Astrocyte of the cerebellum (primary cell): ENCODE measurements around the gene ADAMTS3.
A peak's percentile ranks its signal among the peaks of the same experiment; 100 is the strongest.

ENCODE experiments used
- DNase-seq: peaks from one replicate; pipeline ENCODE4 v3.0.0-alpha.2; 2011; ENCODE audit warnings: low read depth
- H3K4me3 ChIP-seq: 2 replicates; pipeline ENCODE4 v1.5.1; 2011; ENCODE audit warnings: mild to moderate bottlenecking, low read depth, low read length, moderate library complexity
- in situ Hi-C: cut with HindIII; loops from 2 replicates; pipeline ENCODE4 v1.10.0; 2017; ENCODE audit warnings: low sequenced_read_pairs
- TF ChIP-seq, protein P1 (sequence below): IDR thresholded peaks from 2 replicates; pipeline ENCODE4 v1.5.1; 2012; ENCODE audit warnings: low read length, low read depth, moderate library complexity, mild to moderate bottlenecking; ENCODE audit errors: missing control alignments

The ADAMTS3 gene

DNA sequence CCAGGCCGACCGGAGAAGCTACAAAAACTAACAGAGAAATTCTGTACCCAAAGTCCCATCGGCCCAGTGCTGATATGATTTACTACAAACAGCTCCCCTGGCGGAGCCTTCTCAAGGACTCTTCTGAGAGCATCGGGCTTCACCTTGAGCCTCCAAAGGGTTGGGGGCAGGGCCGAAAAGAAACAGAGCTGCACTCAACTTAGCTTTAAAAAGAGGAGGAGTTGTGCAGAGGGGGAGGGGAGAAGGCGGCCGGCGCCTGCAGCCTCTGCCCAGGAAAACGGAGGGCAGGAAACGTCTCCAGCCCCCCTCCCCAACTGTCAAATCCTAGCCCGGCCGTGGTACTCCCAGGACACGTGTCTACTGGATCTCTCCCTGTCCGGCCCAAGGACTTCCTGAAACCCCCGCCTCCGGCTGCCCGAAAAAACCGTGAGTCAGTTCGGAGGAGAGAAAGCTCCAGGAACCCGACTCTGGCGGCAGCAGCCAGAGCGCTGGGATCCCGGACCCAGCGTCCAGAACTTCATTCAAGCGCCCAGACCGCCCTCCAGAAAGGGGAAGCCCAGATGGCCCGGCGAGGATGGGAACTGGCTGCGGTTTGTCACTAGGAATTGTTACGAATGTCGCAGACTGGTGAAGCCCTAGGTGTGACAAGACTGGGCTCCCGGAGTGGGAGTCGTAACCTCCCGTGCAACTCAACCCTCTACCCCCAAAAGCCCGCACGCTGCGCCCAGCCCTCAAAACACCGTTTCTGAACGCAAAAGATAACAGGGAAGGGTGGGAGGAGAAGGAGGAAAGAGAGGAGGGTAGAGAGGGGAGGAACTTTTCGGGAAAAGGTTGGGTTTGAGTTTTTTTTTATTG, 973 bp downstream of the ADAMTS3 start:
- DNase-seq, result peak; percentile 84
- in situ Hi-C loops, result no loop called here
- peak overlapping the region; percentile 76 for H3K4me3 ChIP-seq

DNA sequence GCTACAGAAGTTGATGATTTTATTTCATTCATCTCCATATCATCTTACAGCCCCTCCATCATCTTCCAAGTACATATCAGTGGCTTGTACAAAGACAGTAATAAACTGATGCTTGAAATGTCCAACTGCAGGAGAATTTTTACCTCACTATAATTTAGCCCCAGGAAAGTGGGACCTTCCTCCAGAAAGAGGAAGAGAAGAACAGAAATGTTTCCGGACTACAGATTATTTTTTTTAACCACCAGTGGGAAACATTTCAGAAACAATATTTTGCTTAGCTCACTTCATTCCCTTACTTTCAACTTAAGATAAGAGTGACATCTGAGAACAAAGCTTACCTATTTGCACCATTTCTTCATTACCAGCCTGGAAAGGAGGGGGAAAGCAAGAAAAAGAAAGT, 2.0 kb downstream of the ADAMTS3 start:
- in situ Hi-C loops, result no loop called here
- TF ChIP-seq, protein P1, sequence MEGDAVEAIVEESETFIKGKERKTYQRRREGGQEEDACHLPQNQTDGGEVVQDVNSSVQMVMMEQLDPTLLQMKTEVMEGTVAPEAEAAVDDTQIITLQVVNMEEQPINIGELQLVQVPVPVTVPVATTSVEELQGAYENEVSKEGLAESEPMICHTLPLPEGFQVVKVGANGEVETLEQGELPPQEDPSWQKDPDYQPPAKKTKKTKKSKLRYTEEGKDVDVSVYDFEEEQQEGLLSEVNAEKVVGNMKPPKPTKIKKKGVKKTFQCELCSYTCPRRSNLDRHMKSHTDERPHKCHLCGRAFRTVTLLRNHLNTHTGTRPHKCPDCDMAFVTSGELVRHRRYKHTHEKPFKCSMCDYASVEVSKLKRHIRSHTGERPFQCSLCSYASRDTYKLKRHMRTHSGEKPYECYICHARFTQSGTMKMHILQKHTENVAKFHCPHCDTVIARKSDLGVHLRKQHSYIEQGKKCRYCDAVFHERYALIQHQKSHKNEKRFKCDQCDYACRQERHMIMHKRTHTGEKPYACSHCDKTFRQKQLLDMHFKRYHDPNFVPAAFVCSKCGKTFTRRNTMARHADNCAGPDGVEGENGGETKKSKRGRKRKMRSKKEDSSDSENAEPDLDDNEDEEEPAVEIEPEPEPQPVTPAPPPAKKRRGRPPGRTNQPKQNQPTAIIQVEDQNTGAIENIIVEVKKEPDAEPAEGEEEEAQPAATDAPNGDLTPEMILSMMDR, result no peak
- DNase-seq, result no peak
- H3K4me3 ChIP-seq, result peak overlapping the region; percentile 76

More for the DNA sequence above, 973 bp downstream of the ADAMTS3 start:
- TF ChIP-seq, protein P1, result peak; percentile 71

DNA sequence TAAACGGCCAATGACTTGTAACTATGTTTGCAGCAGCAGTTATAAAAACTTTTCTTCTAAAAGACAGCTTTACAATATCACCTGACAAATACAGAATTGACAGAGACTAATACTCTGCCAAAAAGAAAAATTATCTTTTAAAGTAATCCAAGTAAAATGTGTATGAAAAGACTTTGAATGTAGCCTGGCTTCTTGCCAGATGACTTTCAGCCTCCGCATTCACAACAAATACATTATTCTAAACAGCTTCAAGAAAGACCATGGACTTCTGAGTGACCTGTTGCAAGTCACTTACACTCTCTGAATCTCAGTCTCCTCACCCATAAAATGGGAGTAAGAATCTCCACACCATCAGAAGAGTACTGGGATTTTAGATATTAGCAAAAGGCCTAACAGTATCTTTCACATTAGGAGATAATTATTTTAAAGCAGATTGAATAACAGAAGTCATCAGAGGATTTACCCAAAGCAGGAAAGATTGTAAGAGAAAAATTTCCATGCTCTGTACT, 2.5 kb downstream of the ADAMTS3 start:
- in situ Hi-C loops, result no loop called here
- TF ChIP-seq, protein P1, result no peak
- no peak for DNase-seq
- no peak overlapping the region for H3K4me3 ChIP-seq

DNA sequence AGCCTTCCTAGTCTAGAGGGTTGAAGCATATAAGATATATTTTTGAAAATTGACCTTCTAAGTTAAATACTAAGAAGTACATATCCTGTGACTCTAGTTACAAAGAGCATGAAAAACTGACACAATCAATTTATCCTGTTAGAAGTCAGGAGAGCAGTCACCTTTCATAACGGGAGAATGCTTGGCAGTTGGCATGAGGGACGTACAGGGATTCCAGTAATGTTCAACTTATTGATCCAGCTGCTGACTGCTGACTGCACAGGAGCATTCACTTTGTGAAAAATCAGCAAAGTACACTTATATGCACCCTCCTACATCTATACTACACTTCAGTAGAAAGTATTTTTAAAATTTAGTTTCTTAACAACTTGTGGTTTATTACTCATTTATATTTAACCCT, 4.2 kb downstream of the ADAMTS3 start:
- in situ Hi-C loops, result no loop called here
- DNase-seq, result no peak
- TF ChIP-seq, protein P1, result no peak
- no peak overlapping the region for H3K4me3 ChIP-seq

DNA sequence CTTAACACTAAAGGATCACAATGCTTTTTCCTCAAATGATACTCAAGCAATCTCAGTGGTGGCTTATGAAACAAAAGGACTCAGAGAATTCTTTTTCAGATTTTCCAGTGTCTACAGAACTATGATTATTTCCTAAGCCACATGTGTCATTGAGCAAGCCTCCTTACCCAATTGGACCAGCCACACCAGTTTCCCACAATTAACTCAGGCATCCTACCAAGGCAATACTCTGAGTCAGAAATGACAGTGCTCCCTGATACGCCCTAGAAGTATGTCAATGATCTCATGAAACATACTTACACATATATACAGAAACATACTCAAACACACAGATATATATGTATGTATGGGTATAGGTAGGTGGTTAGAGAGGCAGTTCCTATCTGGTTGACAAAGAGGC, 4.8 kb downstream of the ADAMTS3 start:
- no peak overlapping the region for H3K4me3 ChIP-seq
- no peak for DNase-seq
- in situ Hi-C loops, result no loop called here
- TF ChIP-seq, protein P1, result no peak

DNA sequence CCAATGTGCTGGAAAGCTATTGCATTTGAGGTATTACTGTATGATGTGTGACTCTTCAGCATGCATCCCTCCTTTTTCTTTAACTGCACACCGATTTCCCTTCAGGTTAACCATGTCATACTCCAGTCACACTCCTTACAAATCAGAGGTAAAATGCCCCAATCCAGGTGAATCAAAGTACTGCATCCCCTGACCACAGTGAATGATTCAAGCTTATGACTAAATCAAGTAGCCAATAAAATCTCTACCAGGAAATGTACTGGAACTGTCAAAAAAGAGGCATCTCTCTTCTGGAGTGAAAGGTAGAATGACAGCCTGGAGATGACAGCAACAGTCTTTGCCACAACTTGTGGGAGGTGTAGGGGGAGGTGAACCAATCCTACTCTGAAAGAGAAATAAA, 10.4 kb downstream of the ADAMTS3 start:
- DNase-seq, result no peak
- TF ChIP-seq, protein P1, result no peak
- in situ Hi-C loops, result no loop called here
- no peak overlapping the region for H3K4me3 ChIP-seq
